Breast epithelium (tissue), 4 donors: Measurements from ENCODE around the gene TSPEAR. TPM values are rescaled to one million over a fixed set of nuclear protein-coding genes. Genes with fewer than 3 reads are reported as not detected.

Source experiments
- DNase-seq, 2 donors: peaks; one replicate each; pipeline ENCODE4 v3.0.0-alpha.2; 2019; ENCODE audit warnings: low spot score in 2 of 2
- H3K27ac ChIP-seq, 2 donors: fragments of 200-600 bp; sonication (generic) in 1 of 2; one replicate each; pipeline ENCODE4 v1.5.1; 2016 to 2019; ENCODE audit warnings: mild to moderate bottlenecking in 1 of 2
- H3K27me3 ChIP-seq, 2 donors: fragments of 200-600 bp; sonication (generic) in 1 of 2; one replicate each; pipeline versions ENCODE4 v1.5.1 to v1.6.0; 2017 to 2019; ENCODE audit warnings: control low read depth in 1 of 2, mild to moderate bottlenecking in 1 of 2
- H3K36me3 ChIP-seq: fragments of 200-600 bp; one replicate; pipeline ENCODE4 v1.5.1; 2019
- H3K4me1 ChIP-seq, 2 donors: fragments of 200-600 bp; sonication (generic); one replicate each; pipeline ENCODE4 v1.5.1; 2016 to 2019; ENCODE audit warnings: control low read depth in 1 of 2
- H3K4me3 ChIP-seq, 3 donors: fragments of 200-600 bp; sonication (generic); 1 replicate in 2 of 3; 2 replicates in 1 of 3; pipeline ENCODE4 v1.5.1; 2016 to 2019; ENCODE audit warnings: mild to moderate bottlenecking in 3 of 3, moderate library complexity in 2 of 3
- H3K9me3 ChIP-seq, 2 donors: fragments of 200-600 bp; sonication (generic) in 1 of 2; one replicate each; pipeline ENCODE4 v1.5.1; 2016 to 2019; ENCODE audit warnings: control low read depth in 1 of 2
- CTCF ChIP-seq, 3 donors: fragments of 450-650 bp; IDR thresholded peaks; one replicate each; pipeline ENCODE4 v1.5.1; 2016 to 2017; ENCODE audit warnings: antibody characterized with exemption in 3 of 3, mild to moderate bottlenecking in 3 of 3, moderate library complexity in 3 of 3
- POLR2A ChIP-seq: fragments of 450-650 bp; IDR thresholded peaks from one replicate; pipeline ENCODE4 v1.6.1; 2016; ENCODE audit warnings: antibody characterized with exemption, mild to moderate bottlenecking, moderate library complexity
- POLR2AphosphoS5 ChIP-seq, 3 donors: sonication (generic); formaldehyde crosslinking; IDR thresholded peaks; one replicate each; pipeline ENCODE4 v1.6.1; 2017; ENCODE audit warnings: antibody characterized with exemption in 3 of 3
- intact Hi-C: fragments of 100-400 bp; cut with DNase I; formaldehyde crosslinking; loops from one replicate; pipeline ENCODE4 v1.15.1; 2023; ENCODE audit warnings: low total_unique reads
- total RNA-seq, 3 donors: library from RNA; depleted of rRNA; stranded (reverse); fragments of >200 nt; gene quantifications; one replicate each; pipeline ENCODE4 v1.1.0, GENCODE V29; 2016

TSPEAR gene
- total RNA-seq, 3 donors from 2014 or later, result 0.15 TPM; not detected in 2

GRCh38 chr21:44712203-44713028 is 1.0 kb upstream of the TSPEAR start:
- no peak overlapping the region for H3K27ac ChIP-seq
- no peak for TF ChIP-seq POLR2AphosphoS5 (IDR thresholded peaks at IDR 0.05)
- no peak for TF ChIP-seq CTCF (IDR thresholded peaks at IDR 0.05)
- no peak for TF ChIP-seq POLR2A
- no peaks in the 10 kb centered on the region for H3K9me3 ChIP-seq
- peaks cover 5 to 79% of the 10 kb centered on the region in 2 donors for H3K27me3 ChIP-seq
- no peaks in the 10 kb centered on the region for H3K36me3 ChIP-seq
- no peak overlapping the region for H3K4me3 ChIP-seq
- no peak for DNase-seq
- intact Hi-C loops, result no loop called here
- H3K4me1 ChIP-seq, result peaks cover 0 to 13% of the 10 kb centered on the region in 2 donors

GRCh38 chr21:44710756-44711326 is 531 bp downstream of the TSPEAR start:
- DNase-seq, result no peak
- no peak for TF ChIP-seq POLR2A
- no peak for TF ChIP-seq CTCF (IDR thresholded peaks at IDR 0.05)
- TF ChIP-seq POLR2AphosphoS5 (IDR thresholded peaks at IDR 0.05), result no peak
- Histone ChIP-seq H3K4me1 (peaks cover 0 to 13% of the 10 kb centered on the region in 2 donors), H3K27ac (no peak overlapping the region), H3K36me3 (no peaks in the 10 kb centered on the region), H3K4me3 (no peak overlapping the region), H3K9me3 (peaks cover 0 to 4% of the 10 kb centered on the region in 2 donors), H3K27me3 (peaks cover 5 to 95% of the 10 kb centered on the region in 2 donors)
- intact Hi-C loops, result no loop called here

- H3K36me3 ChIP-seq, result no peaks in the 10 kb centered on the region
- H3K27me3 ChIP-seq, result peaks cover 5 to 93% of the 10 kb centered on the region in 2 donors
- peaks cover 0 to 13% of the 10 kb centered on the region in 2 donors for H3K4me1 ChIP-seq
- no peak for DNase-seq
- peaks cover 0 to 5% of the 10 kb centered on the region in 2 donors for H3K9me3 ChIP-seq
- intact Hi-C loops, result no loop called here
- TF ChIP-seq CTCF (IDR thresholded peaks at IDR 0.05), result no peak
- TF ChIP-seq POLR2AphosphoS5 (IDR thresholded peaks at IDR 0.05), result no peak
- no peak for TF ChIP-seq POLR2A
- no peak overlapping the region for H3K27ac ChIP-seq
- H3K4me3 ChIP-seq, result peak overlapping the region in 1 of 3 donors; percentile 28
These were observed 1.1 kb downstream of the TSPEAR start for GRCh38 chr21:44710294-44710665.

GRCh38 chr21:44709426-44710293 is 1.7 kb downstream of the TSPEAR start:
- Histone ChIP-seq H3K36me3 (no peaks in the 10 kb centered on the region), H3K9me3 (peaks cover 0 to 5% of the 10 kb centered on the region in 2 donors), H3K4me1 (peaks cover 0 to 13% of the 10 kb centered on the region in 2 donors), H3K4me3 (peak overlapping the region in 2 of 3 donors; percentile 11 to 28), H3K27ac (no peak overlapping the region), H3K27me3 (peaks cover 5 to 90% of the 10 kb centered on the region in 2 donors)
- no peak for TF ChIP-seq POLR2AphosphoS5 (IDR thresholded peaks at IDR 0.05)
- no peak for TF ChIP-seq CTCF (IDR thresholded peaks at IDR 0.05)
- TF ChIP-seq POLR2A, result no peak
- DNase-seq, result peak in 1 of 2 donors; percentile 50
- intact Hi-C loops, result no loop called here
